ENCODE data around the gene SETD6. TPM values are rescaled to one million over a fixed set of nuclear protein-coding genes. Genes with fewer than 3 reads are reported as not detected.

The SETD6 gene
- total and polyA plus RNA-seq, 2 of the 13 experiments (the other 11 are each of a cell fraction or from before 2014, with no cell fraction given): 24.0 to 25.7 TPM

- TF ChIP-seq ZNF431 (CRISPR knock-in tag; IDR thresholded peaks at IDR 0.05; ENCODE audit: borderline replicate concordance, low read depth) (peak; percentile 89; the same call in 1 of the 2 replicates), ATF1 (CRISPR knock-in tag; IDR thresholded peaks at IDR 0.05) (no peak), ZNF674 (CRISPR knock-in tag; IDR thresholded peaks at IDR 0.05; ENCODE audit: low read depth) (0 out of 2 replicates have a peak, but pooled peaks have one; percentile 65), PAXIP1 (CRISPR knock-in tag; conservative IDR thresholded peaks at IDR 0.05) (no peak; the same call in 1 of the 2 replicates), RBM39 (IDR thresholded peaks at IDR 0.05; ENCODE audit: low read depth, low read length, poor library complexity, severe bottlenecking) (peak; percentile 94), PCBP1 (IDR thresholded peaks at IDR 0.05; ENCODE audit: borderline replicate concordance, low read depth, low read length) (peak; percentile 78; the same call in 1 of the 2 replicates), NFE2L2 (IDR thresholded peaks at IDR 0.05; ENCODE audit: low read length) (no peak), ZNF737 (CRISPR knock-in tag; IDR thresholded peaks at IDR 0.05; ENCODE audit: borderline replicate concordance) (peak; percentile 97), PAWR (CRISPR knock-in tag; IDR thresholded peaks at IDR 0.05; ENCODE audit: borderline replicate concordance) (peak; percentile 90; the same call in 1 of the 2 replicates), PTBP1 (IDR thresholded peaks at IDR 0.05; ENCODE audit: low read depth, low read length, poor library complexity, severe bottlenecking) (no peak), PREB (CRISPR knock-in tag; IDR thresholded peaks at IDR 0.05) (peak; percentile 77; the same call in 1 of the 2 replicates), CENPX (CRISPR knock-in tag; IDR thresholded peaks at IDR 0.05) (no peak), ZNF17 (CRISPR knock-in tag; IDR thresholded peaks at IDR 0.05) (no peak), GLMP (CRISPR knock-in tag; IDR thresholded peaks at IDR 0.05; ENCODE audit: borderline replicate concordance) (0 out of 2 replicates have a peak, but pooled peaks have one; percentile 79)
- TF ChIP-seq, protein P1, sequence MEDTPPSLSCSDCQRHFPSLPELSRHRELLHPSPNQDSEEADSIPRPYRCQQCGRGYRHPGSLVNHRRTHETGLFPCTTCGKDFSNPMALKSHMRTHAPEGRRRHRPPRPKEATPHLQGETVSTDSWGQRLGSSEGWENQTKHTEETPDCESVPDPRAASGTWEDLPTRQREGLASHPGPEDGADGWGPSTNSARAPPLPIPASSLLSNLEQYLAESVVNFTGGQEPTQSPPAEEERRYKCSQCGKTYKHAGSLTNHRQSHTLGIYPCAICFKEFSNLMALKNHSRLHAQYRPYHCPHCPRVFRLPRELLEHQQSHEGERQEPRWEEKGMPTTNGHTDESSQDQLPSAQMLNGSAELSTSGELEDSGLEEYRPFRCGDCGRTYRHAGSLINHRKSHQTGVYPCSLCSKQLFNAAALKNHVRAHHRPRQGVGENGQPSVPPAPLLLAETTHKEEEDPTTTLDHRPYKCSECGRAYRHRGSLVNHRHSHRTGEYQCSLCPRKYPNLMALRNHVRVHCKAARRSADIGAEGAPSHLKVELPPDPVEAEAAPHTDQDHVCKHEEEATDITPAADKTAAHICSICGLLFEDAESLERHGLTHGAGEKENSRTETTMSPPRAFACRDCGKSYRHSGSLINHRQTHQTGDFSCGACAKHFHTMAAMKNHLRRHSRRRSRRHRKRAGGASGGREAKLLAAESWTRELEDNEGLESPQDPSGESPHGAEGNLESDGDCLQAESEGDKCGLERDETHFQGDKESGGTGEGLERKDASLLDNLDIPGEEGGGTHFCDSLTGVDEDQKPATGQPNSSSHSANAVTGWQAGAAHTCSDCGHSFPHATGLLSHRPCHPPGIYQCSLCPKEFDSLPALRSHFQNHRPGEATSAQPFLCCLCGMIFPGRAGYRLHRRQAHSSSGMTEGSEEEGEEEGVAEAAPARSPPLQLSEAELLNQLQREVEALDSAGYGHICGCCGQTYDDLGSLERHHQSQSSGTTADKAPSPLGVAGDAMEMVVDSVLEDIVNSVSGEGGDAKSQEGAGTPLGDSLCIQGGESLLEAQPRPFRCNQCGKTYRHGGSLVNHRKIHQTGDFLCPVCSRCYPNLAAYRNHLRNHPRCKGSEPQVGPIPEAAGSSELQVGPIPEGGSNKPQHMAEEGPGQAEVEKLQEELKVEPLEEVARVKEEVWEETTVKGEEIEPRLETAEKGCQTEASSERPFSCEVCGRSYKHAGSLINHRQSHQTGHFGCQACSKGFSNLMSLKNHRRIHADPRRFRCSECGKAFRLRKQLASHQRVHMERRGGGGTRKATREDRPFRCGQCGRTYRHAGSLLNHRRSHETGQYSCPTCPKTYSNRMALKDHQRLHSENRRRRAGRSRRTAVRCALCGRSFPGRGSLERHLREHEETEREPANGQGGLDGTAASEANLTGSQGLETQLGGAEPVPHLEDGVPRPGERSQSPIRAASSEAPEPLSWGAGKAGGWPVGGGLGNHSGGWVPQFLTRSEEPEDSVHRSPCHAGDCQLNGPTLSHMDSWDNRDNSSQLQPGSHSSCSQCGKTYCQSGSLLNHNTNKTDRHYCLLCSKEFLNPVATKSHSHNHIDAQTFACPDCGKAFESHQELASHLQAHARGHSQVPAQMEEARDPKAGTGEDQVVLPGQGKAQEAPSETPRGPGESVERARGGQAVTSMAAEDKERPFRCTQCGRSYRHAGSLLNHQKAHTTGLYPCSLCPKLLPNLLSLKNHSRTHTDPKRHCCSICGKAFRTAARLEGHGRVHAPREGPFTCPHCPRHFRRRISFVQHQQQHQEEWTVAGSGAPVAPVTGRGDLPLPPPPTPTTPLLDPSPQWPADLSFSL (CRISPR knock-in tag; IDR thresholded peaks at IDR 0.05): no peak
Observed at GRCh38 chr16:58515125-58515870, at the start of gene SETD6 (continued).

Measured in HepG2 (cell line).